ENCODE data around the gene ITIH3. TPM values are rescaled to one million over a fixed set of nuclear protein-coding genes. Genes with fewer than 3 reads are reported as not detected.

The ITIH3 gene
- total RNA-seq, 1 donor from 2014 or later: not detected

- DNase-seq (ENCODE audit: low spot score): no peak
- no peak overlapping the region for H2AFZ ChIP-seq (replicated peaks)
- Mint-ChIP-seq H3K4me1 (peaks cover 4% of the 10 kb centered on the region), H3K4me3 (no peak overlapping the region), H3K27ac (no peak overlapping the region), H3K9me3 (no peaks in the 10 kb centered on the region), H3K36me3 (no peaks in the 10 kb centered on the region), H3K27me3 (ENCODE audit: insufficient read depth, low read depth) (peaks cover 7% of the 10 kb centered on the region)
- H3K36me3 ChIP-seq: no peaks in the 10 kb centered on the region
- no peak overlapping the region for H3K4me2 ChIP-seq
- H3K9ac ChIP-seq: no peak overlapping the region
- H4K20me1 ChIP-seq (ENCODE audit: low read depth): no peaks in the 10 kb centered on the region
- no peaks in the 10 kb centered on the region for H3K79me2 ChIP-seq (ENCODE audit: low read depth)
- H3K4me3 ChIP-seq: no peak overlapping the region
- H3K27ac ChIP-seq: no peak overlapping the region
- no peaks in the 10 kb centered on the region for H3K4me1 ChIP-seq
- no peaks in the 10 kb centered on the region for H3K9me3 ChIP-seq (ENCODE audit: low read depth)
- TF ChIP-seq EZH2phosphoT487 (IDR thresholded peaks at IDR 0.05) (no peak), EZH2 (IDR thresholded peaks at IDR 0.05) (no peak), CTCF (IDR thresholded peaks at IDR 0.05) (no peak)
- no peaks in the 10 kb centered on the region for H3F3A ChIP-seq (ENCODE audit: low read depth)
- no peaks in the 10 kb centered on the region for H3K27me3 ChIP-seq
Measured at GRCh38 chr3:52813810-52814209, 19.2 kb downstream of the ITIH3 start.

GRCh38 chr3:52816199-52816598 lies 21.6 kb downstream of the ITIH3 start:
- Mint-ChIP-seq H3K4me3 (no peak overlapping the region), H3K9me3 (no peaks in the 10 kb centered on the region), H3K27ac (no peak overlapping the region), H3K27me3 (ENCODE audit: insufficient read depth, low read depth) (peaks cover 4% of the 10 kb centered on the region), H3K36me3 (no peaks in the 10 kb centered on the region), H3K4me1 (peaks cover 17% of the 10 kb centered on the region)
- H4K20me1 ChIP-seq (ENCODE audit: low read depth): no peaks in the 10 kb centered on the region
- H3F3A ChIP-seq (ENCODE audit: low read depth): peaks cover 4% of the 10 kb centered on the region
- no peaks in the 10 kb centered on the region for H3K27me3 ChIP-seq
- no peaks in the 10 kb centered on the region for H3K79me2 ChIP-seq (ENCODE audit: low read depth)
- DNase-seq (ENCODE audit: low spot score): no peak
- H3K4me2 ChIP-seq: no peak overlapping the region
- no peak overlapping the region for H3K9ac ChIP-seq
- no peak overlapping the region for H3K27ac ChIP-seq
- no peaks in the 10 kb centered on the region for H3K9me3 ChIP-seq (ENCODE audit: low read depth)
- H2AFZ ChIP-seq (replicated peaks): no peak overlapping the region
- H3K36me3 ChIP-seq: no peaks in the 10 kb centered on the region
- peaks cover 10% of the 10 kb centered on the region for H3K4me1 ChIP-seq
- TF ChIP-seq CTCF (IDR thresholded peaks at IDR 0.05): no peak
- no peak overlapping the region for H3K4me3 ChIP-seq

DNA sequence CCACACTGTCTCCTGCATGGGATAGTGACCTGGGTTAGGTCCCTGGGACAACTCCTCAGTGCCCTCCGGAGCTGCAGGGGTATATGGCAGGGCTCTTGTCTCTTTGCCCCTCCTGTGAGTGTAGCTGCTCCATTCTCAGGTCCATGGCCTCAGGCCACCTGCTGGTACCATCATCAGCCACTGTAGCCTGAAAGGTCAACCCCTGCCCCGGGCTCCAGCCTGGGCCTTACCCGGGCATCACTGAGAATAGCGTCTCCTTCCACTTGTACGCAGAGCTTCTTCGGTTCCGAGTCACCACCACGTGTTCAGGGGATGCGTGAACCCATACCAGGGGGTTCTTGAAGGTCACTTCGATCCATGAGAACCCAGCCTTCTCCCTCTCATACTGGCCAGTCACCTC lies 22.1 kb downstream of the ITIH3 start:
- Histone ChIP-seq H3F3A (ENCODE audit: low read depth) (peaks cover 4% of the 10 kb centered on the region), H3K4me2 (no peak overlapping the region), H3K9me3 (ENCODE audit: low read depth) (no peaks in the 10 kb centered on the region), H2AFZ (replicated peaks) (no peak overlapping the region), H3K79me2 (ENCODE audit: low read depth) (no peaks in the 10 kb centered on the region), H3K9ac (no peak overlapping the region), H3K4me3 (no peak overlapping the region), H3K27ac (no peak overlapping the region), H3K4me1 (peaks cover 10% of the 10 kb centered on the region), H3K27me3 (no peaks in the 10 kb centered on the region), H4K20me1 (ENCODE audit: low read depth) (no peaks in the 10 kb centered on the region), H3K36me3 (no peaks in the 10 kb centered on the region)
- Mint-ChIP-seq H3K27me3 (ENCODE audit: insufficient read depth, low read depth) (peaks cover 3% of the 10 kb centered on the region), H3K9me3 (no peaks in the 10 kb centered on the region), H3K4me3 (no peak overlapping the region), H3K36me3 (no peaks in the 10 kb centered on the region), H3K27ac (no peak overlapping the region), H3K4me1 (peaks cover 17% of the 10 kb centered on the region)
- DNase-seq (ENCODE audit: low spot score): no peak
- TF ChIP-seq EZH2 (IDR thresholded peaks at IDR 0.05) (no peak), EZH2phosphoT487 (IDR thresholded peaks at IDR 0.05) (no peak), CTCF (IDR thresholded peaks at IDR 0.05) (no peak)

DNA sequence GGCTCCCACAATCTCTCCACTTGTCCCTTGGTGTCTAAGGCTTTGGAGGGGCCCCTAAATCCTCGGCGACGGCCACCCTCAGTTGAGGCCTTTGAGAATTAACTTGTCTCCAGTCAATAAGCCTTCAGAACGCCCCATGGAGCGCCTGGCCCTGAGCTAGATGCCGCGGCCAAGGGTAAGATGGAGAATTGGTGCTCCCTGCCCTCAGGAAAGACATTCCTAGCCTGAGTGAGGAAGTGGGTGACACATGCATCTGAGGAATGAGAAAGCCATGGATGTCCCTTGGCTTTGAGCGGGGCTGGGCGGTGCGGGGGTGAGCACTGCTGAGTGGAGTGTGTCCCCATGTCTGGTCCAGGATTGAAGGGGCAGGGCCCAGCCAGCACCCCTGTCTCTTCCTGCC lies 22.6 kb downstream of the ITIH3 start:
- Histone ChIP-seq H3F3A (ENCODE audit: low read depth) (peaks cover 4% of the 10 kb centered on the region), H3K4me1 (peaks cover 10% of the 10 kb centered on the region), H2AFZ (replicated peaks) (no peak overlapping the region), H3K79me2 (ENCODE audit: low read depth) (no peaks in the 10 kb centered on the region), H3K4me2 (no peak overlapping the region), H4K20me1 (ENCODE audit: low read depth) (no peaks in the 10 kb centered on the region), H3K36me3 (no peaks in the 10 kb centered on the region), H3K4me3 (no peak overlapping the region), H3K27me3 (no peaks in the 10 kb centered on the region), H3K27ac (no peak overlapping the region), H3K9ac (no peak overlapping the region), H3K9me3 (ENCODE audit: low read depth) (no peaks in the 10 kb centered on the region)
- Mint-ChIP-seq H3K36me3 (no peaks in the 10 kb centered on the region), H3K27me3 (ENCODE audit: insufficient read depth, low read depth) (peaks cover 4% of the 10 kb centered on the region), H3K9me3 (no peaks in the 10 kb centered on the region), H3K27ac (no peak overlapping the region), H3K4me3 (no peak overlapping the region), H3K4me1 (peaks cover 17% of the 10 kb centered on the region)
- DNase-seq (ENCODE audit: low spot score): no peak
- TF ChIP-seq EZH2phosphoT487 (IDR thresholded peaks at IDR 0.05) (no peak), EZH2 (IDR thresholded peaks at IDR 0.05) (no peak), CTCF (IDR thresholded peaks at IDR 0.05) (no peak)

Data from neural progenitor cell (in vitro differentiated cells).